ENCODE results near the gene DNAJB9. TPM values are rescaled to one million over a fixed set of nuclear protein-coding genes. Genes with fewer than 3 reads are reported as not detected.
A peak's percentile ranks its signal among the peaks of the same experiment; 100 is the strongest.

DNAJB9 gene
- total and polyA plus RNA-seq, 2 experiments from 2014 or later: 7.3 to 16.0 TPM

DNA sequence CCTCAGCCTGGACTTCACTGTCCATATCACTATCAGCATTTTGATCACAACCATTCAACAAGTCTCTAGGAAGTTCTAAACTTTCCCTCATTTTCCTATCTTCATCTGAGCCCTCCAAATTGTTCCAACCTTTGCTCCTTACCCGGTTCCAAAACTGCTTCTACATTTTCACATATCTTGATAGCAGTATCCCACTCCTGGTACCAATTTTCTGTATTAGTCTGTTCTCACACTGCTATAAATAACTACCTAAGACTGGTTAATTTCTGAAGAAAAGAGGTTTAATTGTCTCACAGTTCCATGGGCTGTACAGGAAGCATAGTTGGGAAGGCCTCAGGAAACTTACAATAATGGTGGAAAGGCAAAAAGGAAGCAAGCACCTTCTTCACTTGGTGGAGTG is 12.1 kb upstream of the DNAJB9 start:
- Histone ChIP-seq H2AFZ (no peak overlapping the region), H3K4me1 (ENCODE audit: insufficient read depth) (no peaks in the 10 kb centered on the region), H3K4me2 (no peak overlapping the region), H3F3A (replicated peaks; ENCODE audit: low read depth) (no peaks in the 10 kb centered on the region), H3K4me3 (no peak overlapping the region), H3K27ac (ENCODE audit: low read depth) (no peak overlapping the region), H3K27me3 (ENCODE audit: insufficient read depth) (no peaks in the 10 kb centered on the region), H3K79me2 (replicated peaks; ENCODE audit: insufficient read depth) (no peaks in the 10 kb centered on the region), H3K36me3 (ENCODE audit: insufficient read depth) (peaks cover 6% of the 10 kb centered on the region; the same call in 1 of the 2 replicates), H3K9me2 (ENCODE audit: insufficient read depth) (no peaks in the 10 kb centered on the region), H4K20me1 (replicated peaks; ENCODE audit: insufficient read depth) (no peaks in the 10 kb centered on the region)
- Mint-ChIP-seq H3K27me3 (ENCODE audit: insufficient read depth, low read depth, poor library complexity) (peaks cover 4% of the 10 kb centered on the region), H3K36me3 (ENCODE audit: low read depth) (peaks cover 31% of the 10 kb centered on the region), H3K9me3 (peaks cover 27% of the 10 kb centered on the region), H3K27ac (no peak overlapping the region), H3K4me3 (no peak overlapping the region), H3K4me1 (no peaks in the 10 kb centered on the region; the same call in 1 of the 3 replicates)
- ATAC-seq (no peak), DNase-seq (ENCODE audit: low spot score) (no peak)
- TF ChIP-seq, protein P1, sequence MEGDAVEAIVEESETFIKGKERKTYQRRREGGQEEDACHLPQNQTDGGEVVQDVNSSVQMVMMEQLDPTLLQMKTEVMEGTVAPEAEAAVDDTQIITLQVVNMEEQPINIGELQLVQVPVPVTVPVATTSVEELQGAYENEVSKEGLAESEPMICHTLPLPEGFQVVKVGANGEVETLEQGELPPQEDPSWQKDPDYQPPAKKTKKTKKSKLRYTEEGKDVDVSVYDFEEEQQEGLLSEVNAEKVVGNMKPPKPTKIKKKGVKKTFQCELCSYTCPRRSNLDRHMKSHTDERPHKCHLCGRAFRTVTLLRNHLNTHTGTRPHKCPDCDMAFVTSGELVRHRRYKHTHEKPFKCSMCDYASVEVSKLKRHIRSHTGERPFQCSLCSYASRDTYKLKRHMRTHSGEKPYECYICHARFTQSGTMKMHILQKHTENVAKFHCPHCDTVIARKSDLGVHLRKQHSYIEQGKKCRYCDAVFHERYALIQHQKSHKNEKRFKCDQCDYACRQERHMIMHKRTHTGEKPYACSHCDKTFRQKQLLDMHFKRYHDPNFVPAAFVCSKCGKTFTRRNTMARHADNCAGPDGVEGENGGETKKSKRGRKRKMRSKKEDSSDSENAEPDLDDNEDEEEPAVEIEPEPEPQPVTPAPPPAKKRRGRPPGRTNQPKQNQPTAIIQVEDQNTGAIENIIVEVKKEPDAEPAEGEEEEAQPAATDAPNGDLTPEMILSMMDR (conservative IDR thresholded peaks at IDR 0.05; ENCODE audit: low read depth in 2 of 2): no peak
- TF ChIP-seq ZNF331 (CRISPR knock-in tag; IDR thresholded peaks at IDR 0.05; ENCODE audit: low read depth) (no peak), ZNF114 (CRISPR knock-in tag; IDR thresholded peaks at IDR 0.05) (no peak), EZH2 (IDR thresholded peaks at IDR 0.05; ENCODE audit: low read depth, unreplicated experiment) (no peak), JUNB (IDR thresholded peaks at IDR 0.05; ENCODE audit: unreplicated experiment) (no peak), EZH2phosphoT487 (IDR thresholded peaks at IDR 0.05; ENCODE audit: unreplicated experiment) (no peak), CREB1 (CRISPR knock-in tag; IDR thresholded peaks at IDR 0.05; ENCODE audit: low read depth) (no peak)
- TF ChIP-seq, protein P2, sequence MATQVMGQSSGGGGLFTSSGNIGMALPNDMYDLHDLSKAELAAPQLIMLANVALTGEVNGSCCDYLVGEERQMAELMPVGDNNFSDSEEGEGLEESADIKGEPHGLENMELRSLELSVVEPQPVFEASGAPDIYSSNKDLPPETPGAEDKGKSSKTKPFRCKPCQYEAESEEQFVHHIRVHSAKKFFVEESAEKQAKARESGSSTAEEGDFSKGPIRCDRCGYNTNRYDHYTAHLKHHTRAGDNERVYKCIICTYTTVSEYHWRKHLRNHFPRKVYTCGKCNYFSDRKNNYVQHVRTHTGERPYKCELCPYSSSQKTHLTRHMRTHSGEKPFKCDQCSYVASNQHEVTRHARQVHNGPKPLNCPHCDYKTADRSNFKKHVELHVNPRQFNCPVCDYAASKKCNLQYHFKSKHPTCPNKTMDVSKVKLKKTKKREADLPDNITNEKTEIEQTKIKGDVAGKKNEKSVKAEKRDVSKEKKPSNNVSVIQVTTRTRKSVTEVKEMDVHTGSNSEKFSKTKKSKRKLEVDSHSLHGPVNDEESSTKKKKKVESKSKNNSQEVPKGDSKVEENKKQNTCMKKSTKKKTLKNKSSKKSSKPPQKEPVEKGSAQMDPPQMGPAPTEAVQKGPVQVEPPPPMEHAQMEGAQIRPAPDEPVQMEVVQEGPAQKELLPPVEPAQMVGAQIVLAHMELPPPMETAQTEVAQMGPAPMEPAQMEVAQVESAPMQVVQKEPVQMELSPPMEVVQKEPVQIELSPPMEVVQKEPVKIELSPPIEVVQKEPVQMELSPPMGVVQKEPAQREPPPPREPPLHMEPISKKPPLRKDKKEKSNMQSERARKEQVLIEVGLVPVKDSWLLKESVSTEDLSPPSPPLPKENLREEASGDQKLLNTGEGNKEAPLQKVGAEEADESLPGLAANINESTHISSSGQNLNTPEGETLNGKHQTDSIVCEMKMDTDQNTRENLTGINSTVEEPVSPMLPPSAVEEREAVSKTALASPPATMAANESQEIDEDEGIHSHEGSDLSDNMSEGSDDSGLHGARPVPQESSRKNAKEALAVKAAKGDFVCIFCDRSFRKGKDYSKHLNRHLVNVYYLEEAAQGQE (IDR thresholded peaks at IDR 0.05; ENCODE audit: unreplicated experiment): no peak
- TF ChIP-seq, protein P3, sequence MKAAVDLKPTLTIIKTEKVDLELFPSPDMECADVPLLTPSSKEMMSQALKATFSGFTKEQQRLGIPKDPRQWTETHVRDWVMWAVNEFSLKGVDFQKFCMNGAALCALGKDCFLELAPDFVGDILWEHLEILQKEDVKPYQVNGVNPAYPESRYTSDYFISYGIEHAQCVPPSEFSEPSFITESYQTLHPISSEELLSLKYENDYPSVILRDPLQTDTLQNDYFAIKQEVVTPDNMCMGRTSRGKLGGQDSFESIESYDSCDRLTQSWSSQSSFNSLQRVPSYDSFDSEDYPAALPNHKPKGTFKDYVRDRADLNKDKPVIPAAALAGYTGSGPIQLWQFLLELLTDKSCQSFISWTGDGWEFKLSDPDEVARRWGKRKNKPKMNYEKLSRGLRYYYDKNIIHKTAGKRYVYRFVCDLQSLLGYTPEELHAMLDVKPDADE (IDR thresholded peaks at IDR 0.05): no peak

DNA sequence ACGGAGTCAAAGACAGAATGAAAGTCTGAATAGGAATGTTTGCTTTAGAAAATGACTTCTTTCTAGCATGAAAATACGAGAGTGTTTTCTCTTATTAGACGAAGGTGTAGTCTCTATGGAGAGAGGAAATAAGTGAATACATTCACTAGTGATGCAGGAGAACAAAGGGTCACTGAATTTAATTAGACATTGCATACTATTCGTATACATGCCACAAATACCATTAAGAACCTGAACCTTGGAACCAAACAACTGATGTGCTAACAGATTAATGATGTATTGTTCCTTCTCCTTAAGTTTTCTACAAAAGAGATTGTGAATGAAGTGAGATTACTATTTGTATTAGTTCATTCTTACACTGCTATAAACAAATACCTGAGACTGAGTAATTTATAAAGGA is 10.4 kb upstream of the DNAJB9 start:
- Mint-ChIP-seq H3K4me3 (no peak overlapping the region), H3K4me1 (no peaks in the 10 kb centered on the region; the same call in 1 of the 3 replicates), H3K9me3 (peaks cover 27% of the 10 kb centered on the region), H3K27ac (no peak overlapping the region), H3K36me3 (ENCODE audit: low read depth) (peaks cover 36% of the 10 kb centered on the region), H3K27me3 (ENCODE audit: insufficient read depth, low read depth, poor library complexity) (peaks cover 4% of the 10 kb centered on the region)
- H3K79me2 ChIP-seq (replicated peaks; ENCODE audit: insufficient read depth): no peaks in the 10 kb centered on the region; the same call in 1 of the 2 replicates
- H3K4me3 ChIP-seq: no peak overlapping the region
- H2AFZ ChIP-seq: no peak overlapping the region
- H3K36me3 ChIP-seq (ENCODE audit: insufficient read depth): peaks cover 6% of the 10 kb centered on the region; the same call in 1 of the 2 replicates
- H3K4me2 ChIP-seq: no peak overlapping the region
- H3F3A ChIP-seq (replicated peaks; ENCODE audit: low read depth): no peaks in the 10 kb centered on the region
- H4K20me1 ChIP-seq (replicated peaks; ENCODE audit: insufficient read depth): no peaks in the 10 kb centered on the region
- no peak for ATAC-seq
- H3K4me1 ChIP-seq (ENCODE audit: insufficient read depth): no peaks in the 10 kb centered on the region
- H3K9me2 ChIP-seq (ENCODE audit: insufficient read depth): no peaks in the 10 kb centered on the region
- no peaks in the 10 kb centered on the region for H3K27me3 ChIP-seq (ENCODE audit: insufficient read depth)
- peak; percentile 8 for DNase-seq (ENCODE audit: low spot score)
- no peak overlapping the region for H3K27ac ChIP-seq (ENCODE audit: low read depth)
- TF ChIP-seq ZNF331 (CRISPR knock-in tag; IDR thresholded peaks at IDR 0.05; ENCODE audit: low read depth): no peak
- TF ChIP-seq ZNF114 (CRISPR knock-in tag; IDR thresholded peaks at IDR 0.05): no peak
- TF ChIP-seq STAT1 (IDR thresholded peaks at IDR 0.05; ENCODE audit: unreplicated experiment): no peak
- TF ChIP-seq, protein P3 (IDR thresholded peaks at IDR 0.05): no peak
- TF ChIP-seq CREB1 (CRISPR knock-in tag; IDR thresholded peaks at IDR 0.05; ENCODE audit: low read depth): no peak
- no peak for TF ChIP-seq EZH2 (IDR thresholded peaks at IDR 0.05; ENCODE audit: low read depth, unreplicated experiment)
